Effector memory CD4-positive, alpha-beta T cell (primary cell): ENCODE data around the gene MPRIP.

Experiments
- DNase-seq, 3 donors: peaks; one replicate each; pipeline ENCODE4 v3.0.0-alpha.2; 2020
- H3K27ac ChIP-seq: 2 replicates; pipeline ENCODE4 v1.7.0; 2013; ENCODE audit warnings: mild to moderate bottlenecking, low read length, moderate library complexity; ENCODE audit not compliant: insufficient read depth, poor library complexity, severe bottlenecking
- H3K27me3 ChIP-seq: replicated peaks from 2 replicates; pipeline ENCODE4 v1.7.0; 2013; ENCODE audit warnings: mild to moderate bottlenecking, low read length; ENCODE audit not compliant: insufficient read depth, control insufficient read depth, poor library complexity, severe bottlenecking
- H3K36me3 ChIP-seq: 2 replicates; pipeline ENCODE4 v1.7.0; 2013; ENCODE audit warnings: mild to moderate bottlenecking, low read length, moderate library complexity; ENCODE audit not compliant: control insufficient read depth, insufficient read depth
- H3K4me1 ChIP-seq: 2 replicates; pipeline ENCODE4 v1.7.0; 2013; ENCODE audit warnings: low read length, mild to moderate bottlenecking; ENCODE audit not compliant: control insufficient read depth, insufficient read depth, poor library complexity, severe bottlenecking
- H3K4me3 ChIP-seq: 2 replicates; pipeline ENCODE4 v1.7.0; 2013; ENCODE audit warnings: low read length, low read depth, mild to moderate bottlenecking; ENCODE audit not compliant: insufficient read depth, poor library complexity, severe bottlenecking
- H3K9me3 ChIP-seq: 2 replicates; pipeline ENCODE4 v1.7.0; 2013; ENCODE audit warnings: mild to moderate bottlenecking, low read length, moderate library complexity; ENCODE audit not compliant: control insufficient read depth

Gene MPRIP

GRCh38 chr17:17237026-17237799 is 195.0 kb downstream of the MPRIP start, which contains the start of gene FLCN:
TSS of gene FLCN (minus strand) at chr17:17237168. CDS start at chr17:17228137, 9,031 bp downstream.
- Histone ChIP-seq H3K9me3 (no peaks in the 10 kb centered on the region), H3K36me3 (no peaks in the 10 kb centered on the region), H3K4me3 (peak within 1 kb of the TSS; percentile 93), H3K27ac (peak within 1 kb of the TSS; percentile 98), H3K27me3 (no peaks in the 10 kb centered on the region), H3K4me1 (peaks cover 16% of the 10 kb centered on the region)
- peak; percentile 78 to 89 (median 83) for DNase-seq

DNA sequence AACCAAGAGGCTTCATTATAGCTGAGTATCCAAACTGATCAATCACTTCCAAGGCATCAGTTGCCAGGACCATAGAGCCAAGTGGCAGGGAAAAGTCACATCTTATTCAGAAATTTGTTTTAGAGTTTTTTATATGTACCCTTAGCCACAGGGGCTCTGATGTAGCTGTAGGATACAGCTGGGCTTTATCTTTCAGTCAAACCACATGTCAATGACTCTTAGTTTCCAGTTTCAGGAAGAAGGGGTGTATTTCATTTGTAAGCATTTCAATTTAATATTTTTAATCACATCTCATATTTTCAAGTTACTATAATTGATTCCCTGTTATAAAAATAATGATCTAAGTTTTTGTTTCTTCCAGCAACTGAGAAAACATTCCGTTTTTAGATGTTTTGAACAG is 197.6 kb downstream of the MPRIP start:
- peaks cover 16% of the 10 kb centered on the region for H3K4me1 ChIP-seq
- no peak for DNase-seq

DNA sequence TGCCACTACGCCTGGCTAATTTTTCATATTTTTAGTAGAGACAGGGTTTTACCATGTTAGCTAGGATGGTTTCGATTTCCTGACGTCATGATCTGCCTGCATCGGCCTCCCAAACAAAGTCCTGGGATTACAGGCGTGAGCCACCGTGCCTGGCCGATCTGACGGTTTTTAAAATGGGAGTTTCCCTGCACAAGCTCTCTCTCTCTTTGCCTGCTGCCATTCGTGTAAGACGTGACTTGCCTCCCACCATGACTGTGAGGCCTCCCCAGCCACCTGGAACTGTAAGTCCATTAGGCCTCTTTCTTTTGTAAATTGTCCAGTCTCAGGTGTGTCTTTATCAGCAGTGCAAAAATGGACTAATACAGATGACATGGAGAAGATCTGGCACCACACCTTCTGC is 199.4 kb downstream of the MPRIP start:
- Histone ChIP-seq H3K9me3 (no peaks in the 10 kb centered on the region), H3K27me3 (no peaks in the 10 kb centered on the region), H3K4me1 (peaks cover 3% of the 10 kb centered on the region), H3K36me3 (peaks cover 10% of the 10 kb centered on the region), H3K27ac (no peak overlapping the region), H3K4me3 (no peak overlapping the region)
- no peak for DNase-seq

More for the DNA sequence above, 197.6 kb downstream of the MPRIP start:
- no peaks in the 10 kb centered on the region for H3K27me3 ChIP-seq
- H3K36me3 ChIP-seq: no peaks in the 10 kb centered on the region
- no peak overlapping the region for H3K4me3 ChIP-seq
- H3K27ac ChIP-seq: no peak overlapping the region
- no peaks in the 10 kb centered on the region for H3K9me3 ChIP-seq

GRCh38 chr17:17242246-17242645 is 200.0 kb downstream of the MPRIP start:
- Histone ChIP-seq H3K9me3 (no peaks in the 10 kb centered on the region), H3K27ac (no peak overlapping the region), H3K4me1 (peaks cover 3% of the 10 kb centered on the region), H3K27me3 (no peaks in the 10 kb centered on the region), H3K4me3 (no peak overlapping the region), H3K36me3 (peaks cover 16% of the 10 kb centered on the region)
- no peak for DNase-seq
